Gastroesophageal sphincter (tissue), 4 donors: ENCODE measurements around the gene DHRS12. TPM values are rescaled to one million over a fixed set of nuclear protein-coding genes. Genes with fewer than 3 reads are reported as not detected.

Experiments used
- ATAC-seq: fragments of 150-250 bp; one replicate; pipeline ENCODE4 v1.9.1; 2016; ENCODE audit warnings: mild to moderate bottlenecking, moderate library complexity
- H3K27ac ChIP-seq, 4 donors: fragments of 200-600 bp; sonication (generic) in 3 of 4; 1 replicate in 3 of 4; 2 replicates in 1 of 4; pipeline ENCODE4 v1.5.1; 2016 to 2019
- H3K27me3 ChIP-seq: fragments of 200-600 bp; sonication (generic); one replicate; pipeline ENCODE4 v1.5.1; 2019
- H3K36me3 ChIP-seq, 2 donors: fragments of 200-600 bp; sonication (generic); one replicate each; pipeline ENCODE4 v1.5.1; 2019; ENCODE audit warnings: control low read depth in 1 of 2
- H3K4me1 ChIP-seq, 3 donors: fragments of 200-600 bp; sonication (generic); 1 replicate in 2 of 3; 2 replicates in 1 of 3; pipeline ENCODE4 v1.5.1; 2016 to 2019; ENCODE audit warnings: control low read depth in 2 of 3
- H3K4me3 ChIP-seq, 2 donors: fragments of 200-600 bp; sonication (generic); one replicate each; pipeline ENCODE4 v1.5.1; 2019; ENCODE audit warnings: mild to moderate bottlenecking in 1 of 2, moderate library complexity in 1 of 2
- H3K9me3 ChIP-seq, 3 donors: fragments of 200-600 bp; sonication (generic); one replicate each; pipeline ENCODE4 v1.5.1; 2017 to 2019; ENCODE audit warnings: control low read depth in 2 of 3
- CTCF ChIP-seq, 4 experiments: fragments of 200-600 bp in 2 of 4; fragments of 450-650 bp in 2 of 4; sonication (generic) in 1 of 4; IDR thresholded peaks; one replicate each; pipeline ENCODE4 v1.5.1; 2017 to 2019; ENCODE audit warnings: antibody characterized with exemption in 4 of 4, mild to moderate bottlenecking in 2 of 4, moderate library complexity in 2 of 4
- EP300 ChIP-seq: sonication (generic); formaldehyde crosslinking; IDR thresholded peaks from one replicate; pipeline ENCODE4 v1.6.1; 2017; ENCODE audit warnings: antibody characterized with exemption, mild to moderate bottlenecking
- POLR2A ChIP-seq, 2 donors: fragments of 450-650 bp; IDR thresholded peaks; one replicate each; pipeline ENCODE4 v1.6.1; 2017; ENCODE audit warnings: antibody characterized with exemption in 2 of 2, mild to moderate bottlenecking in 2 of 2, moderate library complexity in 1 of 2
- POLR2AphosphoS5 ChIP-seq: sonication (generic); formaldehyde crosslinking; IDR thresholded peaks from one replicate; pipeline ENCODE4 v1.6.1; 2017; ENCODE audit warnings: antibody characterized with exemption
- WGBS, 2 donors: methylation state at CpG; one replicate each; pipeline ENCODE4 v1.1.5; 2018; ENCODE audit warnings: low coverage in 1 of 2; 5-methylcytosine and 5-hydroxymethylcytosine counted together
- total RNA-seq, 4 donors: library from RNA; depleted of rRNA; stranded (reverse); fragments of >200 nt; gene quantifications; one replicate each; pipeline ENCODE4 v1.1.0, GENCODE V29; 2016

DHRS12 gene
- total RNA-seq, 4 donors from 2014 or later: 9.2 to 23.3 (median 19.2) TPM

- no peak for TF ChIP-seq EP300
- no peak for TF ChIP-seq CTCF (IDR thresholded peaks at IDR 0.05)
- no peak for TF ChIP-seq POLR2A (IDR thresholded peaks at IDR 0.05)
- no peak for TF ChIP-seq POLR2AphosphoS5
- Histone ChIP-seq H3K9me3 (no peaks in the 10 kb centered on the region), H3K4me1 (peaks cover 0 to 30% (median 10%) of the 10 kb centered on the region in 3 donors), H3K4me3 (no peak overlapping the region), H3K27ac (peak overlapping the region in 3 of 4 donors; percentile 79 to 81 (median 80)), H3K36me3 (peaks cover 0 to 66% of the 10 kb centered on the region in 2 donors), H3K27me3 (no peaks in the 10 kb centered on the region)
- 76 to 89% methylated on average over 2 to 4 of the region's 11 CpGs for WGBS, 2 donors
- no peak for ATAC-seq
Measured at GRCh38 chr13:51770681-51771417, 33.1 kb downstream of the DHRS12 start.

- Histone ChIP-seq H3K4me1 (peaks cover 0 to 32% (median 10%) of the 10 kb centered on the region in 3 donors), H3K27me3 (no peaks in the 10 kb centered on the region), H3K27ac (peak overlapping the region; percentile 49 to 81 (median 80)), H3K9me3 (no peaks in the 10 kb centered on the region), H3K36me3 (peaks cover 0 to 66% of the 10 kb centered on the region in 2 donors), H3K4me3 (no peak overlapping the region)
- no peak for TF ChIP-seq POLR2AphosphoS5
- no peak for TF ChIP-seq POLR2A (IDR thresholded peaks at IDR 0.05)
- TF ChIP-seq EP300: no peak
- no peak for TF ChIP-seq CTCF (IDR thresholded peaks at IDR 0.05)
- peak; percentile 6 for ATAC-seq
- 75 to 93% methylated on average over 3 to 5 of the region's 6 CpGs for WGBS, 2 donors
Measured at GRCh38 chr13:51770160-51770559, 33.8 kb downstream of the DHRS12 start.

GRCh38 chr13:51769455-51770127, 34.4 kb downstream of the DHRS12 start:
- Histone ChIP-seq H3K9me3 (no peaks in the 10 kb centered on the region), H3K27ac (peak overlapping the region; percentile 16 to 81 (median 80)), H3K36me3 (peaks cover 0 to 66% of the 10 kb centered on the region in 2 donors), H3K4me1 (peaks cover 0 to 38% (median 15%) of the 10 kb centered on the region in 3 donors), H3K4me3 (no peak overlapping the region), H3K27me3 (no peaks in the 10 kb centered on the region)
- WGBS, 2 donors: 24% methylated on average over 5 of the region's 11 CpGs; no CpG with 5 or more reads in 1 of the 2 donors
- ATAC-seq: peak; percentile 88
- peak; percentile 51 for TF ChIP-seq EP300
- peak; percentile 90 for TF ChIP-seq POLR2AphosphoS5
- no peak for TF ChIP-seq POLR2A (IDR thresholded peaks at IDR 0.05)
- no peak for TF ChIP-seq CTCF (IDR thresholded peaks at IDR 0.05)

GRCh38 chr13:51768976-51769375, 35.0 kb downstream of the DHRS12 start:
- 89 to 100% methylated on average over 3 to 5 of the region's 19 CpGs for WGBS, 2 donors
- ATAC-seq: no peak
- no peak for TF ChIP-seq EP300
- TF ChIP-seq POLR2A (IDR thresholded peaks at IDR 0.05): no peak
- TF ChIP-seq CTCF (IDR thresholded peaks at IDR 0.05): no peak
- no peak for TF ChIP-seq POLR2AphosphoS5

More at GRCh38 chr13:51768976-51769375, 35.0 kb downstream of the DHRS12 start:
- Histone ChIP-seq H3K4me1 (peaks cover 0 to 44% (median 15%) of the 10 kb centered on the region in 3 donors), H3K27me3 (no peaks in the 10 kb centered on the region), H3K36me3 (peaks cover 0 to 66% of the 10 kb centered on the region in 2 donors), H3K4me3 (no peak overlapping the region), H3K9me3 (no peaks in the 10 kb centered on the region), H3K27ac (peak overlapping the region in 3 of 4 donors; percentile 78 to 81 (median 80))
